ENCODE data around the gene KRT80.
"Not testable (repeated sequence)": the region's sequence is repeated elsewhere in the genome, so short reads cannot be mapped to it uniquely, and the experiment has no call there.

Gene KRT80

DNA sequence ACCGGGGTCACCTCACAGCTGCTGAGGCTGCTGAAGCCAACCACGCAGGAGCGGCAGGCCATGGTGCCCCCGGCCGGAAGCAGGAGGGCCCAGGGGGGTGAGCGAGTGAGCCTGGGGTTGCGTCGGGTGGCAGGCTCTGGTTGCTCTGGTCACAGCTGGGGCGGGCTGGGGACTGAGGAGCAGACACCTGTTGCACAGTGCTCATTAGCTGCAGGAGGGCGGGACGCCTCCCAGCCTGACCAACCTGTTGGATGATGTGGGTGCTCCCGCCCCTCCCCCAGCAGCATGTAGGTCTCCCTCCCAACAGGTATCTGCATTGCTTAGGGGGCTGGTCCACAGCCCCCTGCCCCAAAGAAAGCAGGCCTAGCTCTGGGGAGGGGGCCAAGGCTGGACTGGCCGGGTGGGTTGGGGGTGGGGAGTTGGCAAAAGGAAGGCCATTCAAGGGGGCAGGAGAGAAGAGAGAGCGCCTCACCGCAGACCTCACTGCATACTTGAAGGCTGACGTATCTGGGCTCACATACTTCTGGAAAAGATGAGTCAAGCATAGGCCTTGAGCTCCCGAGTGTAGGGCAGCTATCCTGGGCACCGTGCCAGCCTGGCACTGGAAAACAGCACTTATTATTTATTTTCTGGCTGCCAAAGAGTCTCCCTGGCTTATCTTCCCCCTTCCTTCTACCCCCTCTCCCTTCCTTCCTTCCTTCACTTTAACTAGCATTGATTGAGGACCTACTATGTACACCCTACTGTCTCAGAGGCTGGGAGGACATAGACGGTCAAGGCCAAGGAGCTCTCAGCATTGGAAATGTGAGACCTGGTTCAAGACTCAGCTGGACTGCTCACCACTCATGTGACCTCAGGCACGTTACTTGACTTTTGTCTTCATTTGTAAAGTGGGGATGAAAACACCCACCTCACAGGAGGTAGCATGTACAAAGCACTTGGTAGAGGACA, at the start of gene KRT80:
TSS of gene KRT80 (minus strand) at position 174 of the 951 bp plus-strand sequence. CDS start at position 62, 112 bp downstream.
- DNase-seq, result peak in 1 of 2 experiments; percentile 5
- TF ChIP-seq GATA1 (IDR thresholded peaks at IDR 0.05; ENCODE audit: low read depth, low read length) (no peak), POLR2A (IDR thresholded peaks at IDR 0.05; ENCODE audit: low read length) (no peak)

DNA sequence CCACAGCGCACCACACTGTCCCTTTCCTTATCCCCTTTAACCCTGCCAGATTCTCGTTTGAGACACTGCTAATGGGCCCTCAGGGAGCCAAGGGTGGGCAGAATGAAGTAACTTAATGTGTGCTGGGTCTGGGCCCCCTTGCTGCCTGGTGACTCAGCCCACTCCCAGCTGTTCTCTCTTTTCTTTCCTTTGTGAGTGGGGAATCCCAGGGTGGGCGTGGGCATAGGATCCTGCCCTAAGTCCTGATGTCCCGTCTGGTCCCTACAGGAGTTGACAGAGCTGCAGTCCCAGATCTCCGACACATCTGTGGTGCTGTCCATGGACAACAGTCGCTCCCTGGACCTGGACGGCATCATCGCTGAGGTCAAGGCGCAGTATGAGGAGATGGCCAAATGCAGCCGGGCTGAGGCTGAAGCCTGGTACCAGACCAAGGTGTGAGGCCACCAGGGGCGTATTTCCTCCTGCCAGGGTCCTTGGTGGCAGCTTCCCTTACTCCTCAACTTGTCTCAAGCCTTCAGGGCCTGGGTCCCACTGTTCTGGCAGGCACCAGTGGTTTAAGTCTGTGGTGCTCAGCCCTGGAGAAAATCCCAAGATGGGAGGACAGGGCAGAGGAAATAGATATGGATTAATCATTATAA, 49.5 kb upstream of the KRT80 start:
- no peak for DNase-seq
- no peak for TF ChIP-seq POLR2A (IDR thresholded peaks at IDR 0.05; ENCODE audit: low read length)
- TF ChIP-seq GATA1 (IDR thresholded peaks at IDR 0.05; ENCODE audit: low read depth, low read length), result no peak

DNA sequence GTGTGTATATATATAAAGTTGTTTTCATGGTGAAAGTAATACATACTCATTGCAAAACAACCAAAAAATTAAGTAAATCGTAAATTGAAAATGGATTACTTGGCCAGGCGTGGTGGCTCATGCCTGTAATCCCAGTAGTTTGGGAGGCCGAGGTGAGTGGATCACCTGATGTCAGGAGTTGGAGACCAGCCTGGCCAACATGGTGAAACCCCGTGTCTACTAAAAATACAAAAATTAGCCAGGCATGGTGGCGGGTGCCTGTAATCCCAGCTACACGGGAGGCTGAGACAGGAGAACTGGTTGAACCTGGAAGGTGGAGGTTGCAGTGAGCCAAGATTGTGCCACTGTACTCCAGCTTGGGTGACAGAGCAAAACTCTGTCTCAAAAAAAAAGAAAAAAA, 48.4 kb upstream of the KRT80 start:
- not testable (repeated sequence) for DNase-seq

DNA sequence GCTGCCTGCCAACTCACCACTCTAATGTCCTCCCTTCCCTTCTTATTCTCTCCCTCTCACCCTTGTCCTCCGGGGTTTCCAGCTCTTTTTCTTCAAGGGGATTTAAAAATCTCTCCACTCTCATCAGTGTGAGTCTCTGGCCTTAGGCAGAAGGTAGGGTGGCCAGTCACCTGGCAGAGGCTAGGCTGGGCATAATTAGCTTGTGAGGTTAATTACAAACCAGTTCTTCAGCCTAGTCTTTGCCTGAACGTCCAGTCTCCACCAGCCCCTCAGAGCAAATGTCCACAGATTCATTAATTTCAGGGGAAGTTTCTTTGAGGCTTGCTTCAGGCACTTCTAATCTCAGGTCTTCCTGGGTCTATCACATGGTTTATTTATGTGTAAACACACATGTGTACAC, 48.0 kb upstream of the KRT80 start:
- DNase-seq, result no peak
- no peak for TF ChIP-seq POLR2A (IDR thresholded peaks at IDR 0.05; ENCODE audit: low read length)
- no peak for TF ChIP-seq GATA1 (IDR thresholded peaks at IDR 0.05; ENCODE audit: low read depth, low read length)

DNA sequence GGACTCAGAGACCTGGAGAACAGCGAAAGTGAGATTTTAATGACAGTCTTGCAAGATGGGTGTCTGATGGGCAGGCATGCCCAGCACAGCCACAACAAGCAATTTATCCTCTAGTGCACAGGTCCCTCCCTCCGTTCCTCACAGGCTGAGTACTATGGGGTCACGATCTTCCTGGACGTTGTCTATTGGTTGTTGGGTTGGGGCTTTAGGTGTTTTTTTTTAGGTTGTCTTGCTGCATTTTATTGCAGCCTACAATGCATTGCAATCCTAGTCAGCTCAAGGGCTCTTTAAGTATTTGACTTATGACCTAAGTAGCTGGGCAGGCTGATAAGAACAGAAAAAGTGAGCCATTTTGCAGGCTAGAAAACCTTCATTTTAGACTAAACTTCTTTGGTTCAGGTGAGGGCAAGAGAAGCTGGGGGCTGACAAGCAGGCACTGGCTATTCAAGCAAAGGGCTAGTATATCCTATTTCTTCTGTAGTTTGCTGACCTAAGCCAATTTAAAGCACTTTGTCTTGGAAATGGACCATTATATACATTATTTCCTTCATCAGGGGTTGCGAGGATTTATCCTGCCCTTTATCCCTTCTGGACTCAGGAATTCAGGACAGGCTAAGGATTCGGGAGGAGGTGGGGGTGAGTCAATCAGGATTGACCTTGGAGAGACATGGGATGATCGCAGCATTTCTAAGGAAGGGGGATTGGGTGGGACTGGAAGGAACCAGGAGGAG, 47.3 kb upstream of the KRT80 start:
- TF ChIP-seq POLR2A (IDR thresholded peaks at IDR 0.05; ENCODE audit: low read length) (no peak), GATA1 (IDR thresholded peaks at IDR 0.05; ENCODE audit: low read depth, low read length) (no peak)
- DNase-seq, result no peak

DNA sequence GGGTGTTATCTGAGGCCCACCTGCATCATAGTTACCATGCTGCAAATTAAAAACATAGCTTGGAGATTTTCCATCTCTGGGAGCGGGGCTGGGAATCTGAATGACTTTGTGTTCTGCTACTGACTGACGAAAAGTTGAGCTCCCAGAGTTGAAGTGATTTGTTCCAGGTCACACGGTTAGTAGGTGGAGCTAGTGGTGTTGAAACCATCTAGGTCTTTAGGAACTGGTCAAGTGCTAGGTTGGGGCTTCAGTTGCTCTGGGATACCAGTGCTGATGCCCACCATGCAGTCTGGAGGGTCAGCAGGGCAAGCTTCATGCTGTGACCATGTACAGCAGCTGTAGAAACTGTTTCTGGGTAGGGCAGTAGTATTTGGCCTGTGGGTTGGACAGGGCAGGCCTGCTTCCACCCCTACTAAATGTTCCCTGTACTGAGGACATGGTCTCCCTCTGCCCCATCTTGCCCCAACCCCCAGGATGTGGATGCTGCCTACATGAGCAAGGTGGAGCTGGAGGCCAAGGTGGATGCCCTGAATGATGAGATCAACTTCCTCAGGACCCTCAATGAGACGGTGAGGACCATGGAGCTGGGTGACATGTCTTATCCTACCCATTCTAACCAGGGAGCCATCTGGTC, 46.5 kb upstream of the KRT80 start:
- TF ChIP-seq POLR2A (IDR thresholded peaks at IDR 0.05; ENCODE audit: low read length) (no peak), GATA1 (IDR thresholded peaks at IDR 0.05; ENCODE audit: low read depth, low read length) (no peak)
- no peak for DNase-seq

DNA sequence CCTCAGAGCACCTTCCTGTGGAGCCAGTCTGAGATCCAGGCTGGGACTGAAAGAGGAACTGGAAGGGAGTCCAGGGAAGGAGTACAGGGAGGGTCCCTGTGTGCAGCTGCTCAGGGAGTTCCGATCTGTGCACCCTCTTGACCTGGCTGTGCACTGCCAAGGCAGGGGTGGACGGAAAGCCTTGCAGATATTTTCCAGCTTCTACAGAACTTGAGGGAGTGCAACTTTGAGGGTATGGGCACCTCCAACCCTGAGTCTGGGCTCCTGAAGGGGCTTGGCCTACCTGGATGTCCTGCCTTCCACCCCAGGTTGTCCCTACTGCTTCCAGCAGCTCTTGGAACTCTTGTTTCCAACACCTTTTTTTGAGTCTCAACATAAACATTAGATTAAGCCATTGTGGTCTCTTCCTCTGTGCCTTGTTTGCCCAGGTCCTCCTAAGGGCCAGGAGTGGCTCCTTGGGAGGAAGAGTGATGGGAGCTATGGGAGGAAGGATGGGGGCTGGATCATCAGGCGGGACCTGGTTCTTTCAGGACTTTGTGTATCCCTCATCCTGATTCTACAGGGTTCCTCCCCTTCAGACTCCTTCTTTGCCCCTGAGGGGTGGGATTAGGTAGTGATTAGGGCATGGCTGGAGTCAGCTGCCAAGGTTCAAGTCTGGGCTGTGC, 44.7 kb upstream of the KRT80 start:
- TF ChIP-seq POLR2A (IDR thresholded peaks at IDR 0.05; ENCODE audit: low read length) (no peak), GATA1 (IDR thresholded peaks at IDR 0.05; ENCODE audit: low read depth, low read length) (no peak)
- DNase-seq, result no peak

DNA sequence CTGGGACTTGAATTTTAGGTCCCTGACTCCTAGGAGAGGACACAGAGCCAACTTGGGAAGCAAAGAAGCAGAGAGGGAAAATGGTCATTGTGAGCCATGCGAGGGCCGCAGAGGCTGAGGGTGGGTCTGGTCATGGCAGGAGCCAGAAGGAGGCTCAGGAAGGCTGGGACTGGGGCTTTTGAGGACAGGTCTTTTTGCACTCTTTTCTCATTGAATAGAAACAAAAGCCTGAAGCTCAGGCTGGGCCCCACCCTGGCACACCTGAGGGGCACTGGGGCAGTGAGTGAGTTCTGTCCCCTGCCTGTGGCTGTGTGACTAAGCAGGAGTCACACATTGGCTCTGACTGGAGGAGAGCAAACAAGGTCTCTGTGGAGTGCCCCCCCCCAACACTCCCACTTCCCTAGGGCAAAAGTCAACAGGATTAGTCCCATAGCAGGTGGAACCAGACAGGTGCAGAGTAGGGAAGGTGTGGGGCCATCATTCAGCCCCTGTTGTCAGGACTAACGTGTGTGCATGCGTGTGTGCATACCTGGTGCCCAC, 44.1 kb upstream of the KRT80 start:
- TF ChIP-seq POLR2A (IDR thresholded peaks at IDR 0.05; ENCODE audit: low read length) (no peak), GATA1 (IDR thresholded peaks at IDR 0.05; ENCODE audit: low read depth, low read length) (no peak)
- DNase-seq, result no peak

DNA sequence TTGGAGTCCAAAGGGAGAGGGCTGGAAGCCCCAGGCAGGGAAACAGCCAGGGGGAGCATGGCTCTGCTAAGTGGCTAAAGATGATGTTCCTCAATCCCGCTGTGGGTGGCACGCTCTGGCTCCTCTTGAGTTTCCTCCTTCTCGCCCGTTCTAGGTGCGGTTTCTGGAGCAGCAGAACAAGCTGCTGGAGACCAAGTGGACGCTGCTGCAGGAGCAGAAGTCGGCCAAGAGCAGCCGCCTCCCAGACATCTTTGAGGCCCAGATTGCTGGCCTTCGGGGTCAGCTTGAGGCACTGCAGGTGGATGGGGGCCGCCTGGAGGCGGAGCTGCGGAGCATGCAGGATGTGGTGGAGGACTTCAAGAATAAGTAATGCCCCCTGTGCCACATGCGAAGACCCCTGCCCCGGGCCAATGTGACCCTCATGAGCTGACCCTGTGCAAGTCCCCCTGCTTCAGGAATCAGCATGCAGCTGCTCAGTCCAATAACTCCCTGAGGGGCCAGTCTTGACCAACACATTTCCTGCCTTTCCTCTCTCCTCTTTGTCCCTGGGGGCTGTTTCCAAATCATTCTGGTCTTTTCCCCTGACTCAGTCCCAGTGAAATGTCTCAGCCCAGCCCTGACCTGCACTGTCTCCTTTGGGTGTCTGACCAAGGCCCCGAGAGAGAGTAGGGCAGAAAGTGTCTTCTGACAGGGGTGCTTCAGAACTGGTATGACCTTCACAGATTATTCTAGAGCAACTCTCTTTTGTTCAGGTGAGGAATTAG, 43.4 kb upstream of the KRT80 start:
- no peak for DNase-seq
- TF ChIP-seq POLR2A (IDR thresholded peaks at IDR 0.05; ENCODE audit: low read length) (no peak), GATA1 (IDR thresholded peaks at IDR 0.05; ENCODE audit: low read depth, low read length) (no peak)

DNA sequence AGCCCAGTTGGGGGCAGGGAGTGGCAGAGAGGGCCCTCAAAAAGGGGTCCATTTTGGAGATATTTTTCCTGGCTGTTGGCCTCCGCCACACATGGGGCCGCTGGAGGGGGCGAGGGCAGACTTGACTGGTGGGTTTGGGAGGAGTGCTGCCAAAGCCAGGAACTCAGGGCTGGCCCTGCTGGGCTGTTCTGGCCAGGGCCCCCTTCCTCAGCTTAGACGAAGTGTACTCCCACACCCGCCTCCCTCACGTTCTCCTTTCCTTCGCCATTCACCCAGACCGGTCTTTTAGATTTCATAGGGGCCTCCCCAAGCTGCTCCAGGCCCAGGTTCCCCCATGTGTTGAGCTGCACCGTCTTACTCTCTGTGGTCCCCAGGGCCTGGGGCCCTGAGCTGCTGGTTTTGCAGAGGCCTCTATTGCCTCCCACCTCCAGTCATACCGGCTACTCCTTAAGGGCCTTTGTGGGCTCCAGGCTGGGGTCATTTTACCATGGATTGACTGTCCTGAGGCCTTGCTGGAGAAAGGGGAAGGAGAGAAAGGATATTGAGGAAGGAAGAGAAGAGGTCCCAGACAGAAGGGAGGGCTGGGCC, 42.5 kb upstream of the KRT80 start:
- no peak for DNase-seq
- TF ChIP-seq GATA1 (IDR thresholded peaks at IDR 0.05; ENCODE audit: low read depth, low read length) (no peak), POLR2A (IDR thresholded peaks at IDR 0.05; ENCODE audit: low read length) (no peak)

DNA sequence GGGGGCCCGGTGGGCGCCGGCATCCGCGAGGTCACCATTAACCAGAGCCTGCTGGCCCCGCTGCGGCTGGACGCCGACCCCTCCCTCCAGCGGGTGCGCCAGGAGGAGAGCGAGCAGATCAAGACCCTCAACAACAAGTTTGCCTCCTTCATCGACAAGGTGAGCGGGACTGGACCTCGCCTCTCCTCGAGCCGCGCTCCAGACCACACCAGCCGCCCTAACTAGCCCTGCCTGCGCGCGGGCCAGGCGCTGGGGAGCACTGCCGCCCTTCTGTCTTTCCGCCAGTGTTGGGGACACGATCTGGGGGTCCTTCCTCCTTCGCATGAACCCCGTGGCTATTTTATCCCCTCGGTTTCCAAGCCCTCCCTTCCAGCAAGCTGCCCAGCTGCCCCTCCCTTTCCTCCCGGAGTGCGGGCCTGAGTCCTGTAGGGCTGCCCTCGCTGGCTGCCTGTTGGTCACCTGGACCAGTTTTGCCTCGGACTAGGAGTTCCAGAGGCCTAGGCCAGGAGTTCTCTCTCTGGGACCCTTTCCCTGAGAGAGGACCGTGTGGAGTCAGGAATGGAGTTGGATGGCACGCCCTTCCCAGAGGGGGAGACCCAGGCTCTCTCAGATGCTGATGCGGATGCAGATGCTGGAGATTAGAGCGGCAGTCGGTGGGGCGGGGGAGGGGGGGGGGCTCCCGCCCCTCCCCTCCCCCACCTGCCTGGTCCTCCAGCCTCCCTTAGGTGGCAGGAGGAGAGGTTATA, 41.8 kb upstream of the KRT80 start:
- TF ChIP-seq GATA1 (IDR thresholded peaks at IDR 0.05; ENCODE audit: low read depth, low read length) (no peak), POLR2A (IDR thresholded peaks at IDR 0.05; ENCODE audit: low read length) (no peak)
- DNase-seq, result no peak

Data from erythroblast (primary cell).